NT2/D1 (cell line): ENCODE results near the gene CTDSPL2.

Experiments
- SUZ12 ChIP-seq: IDR thresholded peaks from 2 replicates; pipeline ENCODE4 v1.6.1; 2011; ENCODE audit not compliant: insufficient read length, insufficient read depth; ENCODE audit errors: extremely low read depth
- ZNF274 ChIP-seq: IDR thresholded peaks from 2 replicates; pipeline ENCODE4 v1.6.1; 2011; ENCODE audit warnings: mild to moderate bottlenecking, low read depth, low read length

GRCh38 chr15:44394062-44394461 lies 33.4 kb upstream of the CTDSPL2 start:
- TF ChIP-seq SUZ12 (no peak), ZNF274 (no peak)
